HG02759 (cell line): ENCODE measurements around the gene NOTCH4.

ENCODE experiments used
- ATAC-seq: cut with Tn5 transposase; IDR thresholded peaks from one replicate; pipeline ENCODE4 v1.9.1; 2021; ENCODE audit warnings: mild to moderate bottlenecking, moderate library complexity; ENCODE audit not compliant: unreplicated experiment

Gene NOTCH4

DNA sequence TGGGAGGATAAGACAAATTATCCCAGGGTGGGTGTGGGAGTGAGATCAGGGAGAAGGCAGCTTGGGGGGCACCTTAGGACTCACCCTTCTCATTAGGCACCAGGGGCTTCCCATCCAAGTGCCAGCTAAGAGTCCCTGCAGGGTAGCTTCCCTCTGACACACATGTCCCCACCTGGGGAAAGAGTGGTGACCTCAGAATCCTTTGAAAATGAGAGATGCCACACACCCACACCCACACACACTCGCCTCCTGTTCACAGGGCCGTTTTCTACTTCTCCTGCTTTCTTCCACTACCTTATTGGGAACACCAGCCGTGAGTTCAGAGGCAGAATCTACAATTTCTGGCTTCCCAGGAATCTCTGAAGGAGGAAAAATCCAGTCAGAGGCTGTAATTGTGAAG lies 40.8 kb downstream of the NOTCH4 start:
- no peak for ATAC-seq

- ATAC-seq = no peak
These were observed 41.3 kb downstream of the NOTCH4 start for GRCh38 chr6:32182555-32182981.

DNA sequence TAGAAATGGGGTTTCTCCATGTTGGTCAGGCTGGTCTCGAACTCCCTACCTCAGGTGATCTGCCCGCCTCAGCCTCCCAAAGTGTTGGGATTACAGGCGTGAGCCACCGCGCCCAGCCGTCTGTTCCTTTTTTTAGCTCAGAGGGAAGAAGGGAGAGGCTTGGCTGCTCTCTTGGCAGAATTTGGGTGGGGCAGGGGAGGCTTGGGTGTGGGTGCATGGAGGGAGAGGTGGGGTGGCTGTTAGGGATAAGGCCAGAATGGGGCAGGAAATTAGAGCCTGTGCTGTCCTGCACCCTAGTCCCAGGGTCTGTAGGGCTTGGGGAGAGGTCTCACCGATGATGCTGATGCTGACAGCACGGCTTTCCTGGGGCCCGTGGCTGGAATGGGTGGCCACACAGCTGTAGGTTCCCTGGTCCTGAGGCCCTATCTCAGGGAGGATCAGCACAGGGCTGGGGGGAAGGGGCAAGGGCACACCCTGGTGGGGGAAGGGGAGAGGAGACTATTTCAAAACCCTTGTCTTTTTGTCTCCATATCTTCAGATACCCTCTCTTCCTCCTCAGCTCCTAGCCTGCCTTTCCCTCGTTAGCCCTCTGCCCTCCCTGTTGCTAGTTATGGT lies 41.8 kb downstream of the NOTCH4 start:
- ATAC-seq = no peak

GRCh38 chr6:32181148-32181702 lies 42.6 kb downstream of the NOTCH4 start:
- no peak for ATAC-seq

DNA sequence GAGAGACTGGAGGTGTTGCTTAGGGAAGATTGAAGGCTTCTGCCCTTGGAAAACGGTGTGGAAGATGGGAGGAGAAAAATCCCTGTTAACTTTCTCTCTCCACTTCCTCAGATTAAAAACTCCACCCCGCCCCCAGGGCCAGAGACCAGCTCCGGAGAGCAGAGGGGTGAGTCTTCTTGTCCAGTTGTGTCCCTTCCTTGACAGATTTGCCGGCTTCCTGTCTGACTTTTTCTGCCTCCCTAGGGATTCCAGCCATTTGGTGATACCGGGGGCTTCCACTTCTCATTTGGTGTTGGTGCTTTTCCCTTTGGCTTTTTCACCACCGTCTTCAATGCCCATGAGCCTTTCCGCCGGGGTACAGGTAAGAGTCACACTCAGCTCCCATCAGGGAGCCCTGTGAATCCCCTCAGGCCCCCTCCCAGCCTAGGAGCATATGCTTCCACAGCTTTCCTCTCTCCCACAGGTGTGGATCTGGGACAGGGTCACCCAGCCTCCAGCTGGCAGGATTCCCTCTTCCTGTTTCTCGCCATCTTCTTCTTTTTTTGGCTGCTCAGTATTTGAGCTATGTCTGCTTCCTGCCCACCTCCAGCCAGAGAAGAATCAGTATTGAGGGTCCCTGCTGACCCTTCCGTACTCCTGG lies 44.0 kb downstream of the NOTCH4 start:
- ATAC-seq = no peak

GRCh38 chr6:32178547-32179440 lies 45.1 kb downstream of the NOTCH4 start:
- no peak for ATAC-seq

DNA sequence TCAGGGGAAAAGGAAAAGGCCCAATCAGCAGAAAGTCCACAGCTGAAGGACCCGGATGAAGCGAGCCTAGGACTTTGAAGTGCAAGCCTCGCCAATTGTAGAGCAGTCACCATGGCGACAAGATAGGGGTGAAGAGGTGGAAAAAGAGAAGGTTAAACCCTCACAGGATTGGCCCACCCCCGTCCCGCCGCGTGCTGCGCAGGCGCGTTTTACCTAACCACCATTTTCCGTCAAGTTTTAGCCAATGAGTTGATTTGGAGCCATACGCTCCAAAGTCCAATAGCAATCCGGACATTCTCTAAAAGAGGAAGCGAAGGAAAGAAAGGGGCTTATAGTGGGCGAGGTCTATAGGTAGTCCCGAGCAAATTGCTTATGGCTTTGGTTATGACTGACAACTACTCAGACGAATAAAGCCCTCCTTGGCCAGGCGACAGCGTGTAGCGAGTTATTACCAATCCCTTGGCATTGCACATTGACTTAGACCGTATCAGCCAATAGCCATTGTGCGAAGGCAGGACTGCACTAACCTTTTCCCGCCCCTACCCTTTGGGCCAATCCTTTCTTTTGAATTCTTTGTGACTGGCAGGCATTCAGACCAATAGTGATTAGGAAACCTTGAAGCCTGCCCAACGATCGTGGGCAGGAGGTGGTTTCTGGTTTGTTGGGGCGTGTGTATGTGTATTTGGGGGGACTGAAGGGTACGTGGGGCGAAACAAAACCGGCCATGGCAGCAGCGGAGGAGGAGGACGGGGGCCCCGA lies 45.9 kb downstream of the NOTCH4 start, which contains the start of gene RNF5:
Gene RNF5 (plus strand): TSS at position 618 of the 759 bp plus-strand sequence. CDS start 107 bp downstream, at position 725.
- peak; percentile 75 for ATAC-seq

DNA sequence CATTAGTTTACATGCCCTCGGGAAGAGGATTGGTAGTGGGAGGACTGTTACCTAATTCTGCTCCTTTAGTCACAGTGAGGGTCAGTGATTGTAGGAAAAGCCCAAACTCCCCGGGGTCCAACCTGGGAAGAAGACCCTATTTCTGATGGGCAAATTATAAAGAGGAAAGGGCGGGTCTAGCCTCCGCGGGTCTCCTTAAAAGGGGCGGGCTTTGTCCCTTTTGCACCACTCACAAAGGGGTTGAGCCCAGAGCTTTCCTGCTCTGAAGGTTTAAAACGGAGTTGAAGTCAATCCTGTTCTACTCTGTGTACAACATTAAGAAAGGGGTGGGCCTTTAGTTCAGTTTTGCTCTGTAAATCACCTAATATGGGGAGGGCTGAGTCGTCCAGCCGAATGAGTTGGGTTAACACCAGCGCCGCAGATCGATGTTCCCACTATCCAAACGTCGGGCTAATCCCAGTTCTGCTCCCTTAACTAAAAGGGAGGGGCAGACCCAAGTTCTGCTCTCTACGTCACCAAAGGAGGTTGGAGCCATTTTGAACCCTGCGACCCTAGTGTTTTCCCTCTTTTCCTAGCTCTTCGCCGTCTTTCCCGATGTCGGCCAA lies 46.6 kb downstream of the NOTCH4 start:
- ATAC-seq = no peak

- ATAC-seq = no peak
These were observed 47.2 kb downstream of the NOTCH4 start for GRCh38 chr6:32176476-32177182.

DNA sequence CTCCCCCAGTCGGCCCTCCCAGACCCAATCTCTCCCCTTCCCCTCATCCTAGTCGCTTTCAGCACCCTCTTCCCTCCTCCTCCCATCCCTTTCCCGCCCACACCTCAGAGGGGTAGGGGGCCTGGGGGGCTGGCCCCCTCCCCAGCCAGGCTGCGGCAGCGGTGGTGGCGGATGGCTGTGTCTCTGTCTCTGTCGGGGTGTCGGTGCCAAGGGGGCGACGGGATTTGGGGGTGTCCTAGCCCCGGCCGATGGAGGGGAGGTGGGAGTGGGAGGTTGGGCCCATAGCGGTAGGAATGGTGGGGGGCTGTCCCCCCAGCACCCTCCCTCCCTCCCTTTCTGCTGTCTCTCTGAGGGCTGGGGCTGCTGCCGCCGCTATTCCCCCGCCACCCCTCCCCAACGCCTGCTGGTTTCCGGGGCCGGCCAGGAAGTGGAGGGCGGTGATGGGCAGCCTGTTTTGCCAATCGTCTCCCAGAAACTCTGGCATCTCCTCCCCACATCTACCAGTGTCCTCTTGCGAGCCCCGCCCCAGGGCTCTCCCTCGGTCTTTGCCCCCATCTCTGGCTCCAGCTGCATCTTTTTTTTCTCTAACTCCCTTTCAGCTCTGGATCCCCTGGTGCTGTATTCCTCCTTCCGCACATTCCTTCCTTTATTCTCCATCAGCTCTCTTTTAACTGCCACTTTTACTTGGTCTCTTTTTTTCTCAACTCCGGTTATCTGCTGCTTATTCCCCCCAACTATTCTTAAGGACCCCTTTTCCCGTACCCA lies 48.0 kb downstream of the NOTCH4 start, which contains the start of gene AGPAT1:
Gene AGPAT1 (minus strand): TSS at position 374 of the 765 bp plus-strand sequence. CDS start 4,588 bp downstream, outside the sequence.
- ATAC-seq = peak; percentile 47

DNA sequence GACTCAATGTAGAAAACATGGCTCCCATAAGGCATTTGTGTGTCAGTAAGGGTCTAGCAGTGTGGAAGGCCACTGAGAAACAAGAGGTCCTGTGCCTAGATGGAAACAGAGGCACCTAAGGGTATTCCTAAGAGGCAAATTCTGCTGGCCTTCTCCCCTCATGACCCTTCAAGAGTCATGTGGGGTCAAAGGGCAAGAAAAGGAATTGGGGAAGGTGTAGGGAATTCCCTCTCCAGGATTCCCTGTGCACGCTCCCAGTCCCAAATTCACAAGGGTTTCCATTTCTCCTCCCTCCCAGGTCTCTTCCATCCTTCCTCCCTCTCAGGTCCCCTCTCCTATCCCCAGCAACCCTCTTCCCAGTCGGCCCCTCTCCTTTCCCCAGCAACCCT lies 48.6 kb downstream of the NOTCH4 start:
- no peak for ATAC-seq

DNA sequence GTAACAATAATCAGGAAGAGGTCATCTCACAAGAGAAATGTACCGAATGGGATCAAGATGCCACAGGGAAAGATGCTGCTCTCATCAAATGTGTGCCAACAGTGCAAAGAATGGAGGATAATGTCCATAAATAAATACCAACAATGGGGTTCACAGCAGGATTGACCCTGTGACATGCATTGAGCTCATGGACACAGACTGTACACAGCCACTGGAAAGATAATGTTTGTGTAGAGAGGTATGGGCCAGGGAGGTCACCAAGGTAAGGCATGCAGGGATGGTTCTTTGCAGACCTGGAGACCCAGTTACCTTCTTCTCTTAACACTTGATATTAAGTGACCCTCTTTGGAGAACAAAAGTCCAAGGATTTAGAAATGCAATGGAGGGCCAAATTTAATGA lies 49.5 kb downstream of the NOTCH4 start:
- ATAC-seq = no peak

DNA sequence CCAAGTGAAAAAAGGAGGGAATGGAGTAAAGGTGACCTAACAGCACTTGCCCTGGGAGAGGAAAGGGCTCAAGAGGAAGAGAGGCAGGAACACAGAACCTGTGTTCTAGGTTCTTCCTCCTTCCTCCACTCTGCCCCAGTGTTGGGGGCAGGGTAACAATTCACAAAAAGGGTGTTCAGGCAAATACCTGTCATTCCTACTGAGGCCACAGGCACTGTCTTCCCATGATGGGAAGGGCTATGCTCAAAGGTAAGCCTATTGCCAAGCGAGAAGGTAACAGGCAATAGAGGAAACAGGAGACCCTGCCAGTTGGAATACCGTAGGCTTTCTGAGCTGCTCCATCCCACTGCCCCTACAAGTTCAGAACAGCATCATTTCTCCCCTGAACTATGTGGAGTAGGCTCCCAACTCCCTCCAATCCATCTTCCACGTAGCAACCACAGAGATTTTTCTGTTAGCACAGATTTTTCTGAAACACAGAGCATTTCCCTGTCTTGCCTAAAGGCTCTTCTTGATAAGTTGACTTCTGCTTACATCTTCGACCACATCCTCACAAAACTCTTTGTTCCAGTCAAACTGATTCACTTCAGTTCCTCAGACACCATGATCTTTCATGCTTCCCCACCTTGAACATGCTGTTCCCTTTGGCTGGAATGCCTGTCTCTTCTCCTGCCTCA lies 50.7 kb downstream of the NOTCH4 start:
- ATAC-seq = no peak

DNA sequence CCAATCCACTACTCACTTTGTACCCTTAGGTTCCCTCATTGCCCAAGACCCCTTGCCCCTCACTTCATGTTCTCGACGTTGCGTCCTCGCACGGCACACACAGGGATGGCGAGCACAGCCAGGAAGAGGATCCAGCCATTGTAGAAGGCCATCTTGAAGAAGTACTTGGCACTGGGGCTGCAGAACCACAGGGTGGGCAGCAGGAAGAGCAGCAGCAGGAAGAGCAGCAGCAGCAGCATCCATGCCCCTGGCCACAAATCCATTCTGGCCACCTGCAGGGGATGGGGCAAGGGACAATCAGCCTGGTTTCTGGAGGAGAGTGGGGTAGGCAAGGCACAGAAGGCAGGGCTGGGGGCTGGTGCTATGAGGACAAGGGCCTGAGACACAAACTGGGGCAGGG lies 52.6 kb downstream of the NOTCH4 start:
- no peak for ATAC-seq

DNA sequence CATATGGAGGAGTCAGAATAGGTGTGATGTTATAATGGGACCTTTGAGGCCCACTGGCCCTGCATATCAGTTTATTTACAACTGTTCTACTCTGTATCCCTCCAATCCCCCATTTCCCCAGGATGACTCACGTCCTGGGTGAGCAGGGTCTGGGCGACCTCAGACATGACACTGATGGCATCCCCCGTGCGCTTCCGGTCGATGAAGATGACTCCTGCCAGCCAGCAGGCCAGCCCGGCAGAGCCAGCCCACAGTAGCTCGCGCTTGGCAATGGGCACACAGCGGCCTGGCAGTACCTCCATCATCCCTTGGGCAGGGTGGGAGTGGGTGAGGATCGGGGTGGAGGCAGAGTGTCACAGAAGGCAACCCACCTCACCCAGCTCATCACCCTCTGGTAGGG lies 53.6 kb downstream of the NOTCH4 start:
- ATAC-seq = no peak

- ATAC-seq = no peak
These were observed 54.9 kb downstream of the NOTCH4 start for GRCh38 chr6:32168807-32169591.

- ATAC-seq = no peak
These were observed 55.5 kb downstream of the NOTCH4 start for GRCh38 chr6:32168350-32168749.
